Kidney (tissue), 14 donors: ENCODE data around the gene TRERF1. TPM values are rescaled to one million over a fixed set of nuclear protein-coding genes. Genes with fewer than 3 reads are reported as not detected.
A peak's percentile ranks its signal among the peaks of the same experiment; 100 is the strongest.

ENCODE experiments used
- DNase-seq, 5 donors: peaks; one replicate each; pipeline ENCODE4 v3.0.0-alpha.2; 2013 to 2020
- FAIRE-seq: peaks from 2 replicates; lab custom pipeline; 2012; peaks lifted over from hg19 to GRCh38; lab: Jason Lieb, UNC
- H3K27ac ChIP-seq, 2 donors: one replicate each; pipeline ENCODE4 v1.7.0; 2013; ENCODE audit warnings: low read depth in 2 of 2, low read length in 2 of 2, inconsistent platforms in 1 of 2
- H3K27me3 ChIP-seq: one replicate; pipeline ENCODE4 v1.7.1; 2013; ENCODE audit warnings: low read length, inconsistent platforms; ENCODE audit not compliant: control insufficient read depth, insufficient read depth
- H3K36me3 ChIP-seq, 3 donors: one replicate each; pipeline versions ENCODE4 v1.7.0 to v1.7.1; 2013; ENCODE audit warnings: low read length in 3 of 3, control low read depth in 1 of 3, inconsistent platforms in 1 of 3; ENCODE audit not compliant: insufficient read depth in 3 of 3, control insufficient read depth in 2 of 3
- H3K4me1 ChIP-seq, 3 donors: one replicate each; pipeline versions ENCODE4 v1.7.0 to v1.7.1; 2013; ENCODE audit warnings: low read length in 3 of 3, inconsistent platforms in 1 of 3, low read depth in 1 of 3; ENCODE audit not compliant: control insufficient read depth in 2 of 3, insufficient read depth in 2 of 3
- H3K4me3 ChIP-seq, 3 donors: one replicate each; pipeline versions ENCODE4 v1.7.0 to v1.8.1; 2013; ENCODE audit warnings: low read length in 3 of 3, control low read depth in 1 of 3, inconsistent platforms in 1 of 3
- H3K9ac ChIP-seq, 3 donors: one replicate each; pipeline versions ENCODE4 v1.7.0 to v1.7.1; 2013; ENCODE audit warnings: low read length in 3 of 3, control low read depth in 1 of 3, inconsistent platforms in 1 of 3
- H3K9me3 ChIP-seq, 3 donors: one replicate each; pipeline versions ENCODE4 v1.7.0 to v1.7.1; 2013; ENCODE audit warnings: low read length in 3 of 3, control low read depth in 1 of 3, inconsistent platforms in 1 of 3; ENCODE audit not compliant: control insufficient read depth in 2 of 3, insufficient read depth in 1 of 3
- CTCF ChIP-seq: IDR thresholded peaks from 3 replicates; pipeline ENCODE4 v1.5.1; 2012; ENCODE audit warnings: mild to moderate bottlenecking, moderate library complexity, borderline replicate concordance; ENCODE audit not compliant: insufficient read depth; ENCODE audit errors: extremely low read depth
- intact Hi-C: fragments of 100-400 bp; cut with DNase I; formaldehyde crosslinking; loops from one replicate; pipeline ENCODE4 v1.11.1; 2022
- polyA plus RNA-seq: library from polyadenylated mRNA; stranded (reverse); fragments of 350-450 nt; fragmentation: Illumina TruSeq; extraction: RNeasy Lipid Tissue Mini Kit (QIAGEN cat#74804); gene quantifications from one replicate; pipeline ENCODE4 v1.2.3, GENCODE V29; 2014; ENCODE audit warnings: low read depth, low replicate concordance; ENCODE audit not compliant: insufficient read depth
- total RNA-seq: library from RNA; stranded (reverse); fragmentation: NEBNext Ultra II Directional; extraction: Animal tissue kit (Norgen Biotek cat#: 25700); gene quantifications from one replicate; pipeline ENCODE4 v1.2.1, GENCODE V29; 2021
- donor health status: control.
- donor health status: control.
- donor health status: control.
- donor health status: control.
- donor health status: control.
- donor health status: DM: yes; HTN: yes; CAD: no.
- donor health status: Normal renal cell carcinoma (clear cell type).

Gene TRERF1
- total and polyA plus RNA-seq, 2 donors from 2014 or later = 1.5 to 8.4 TPM

GRCh38 chr6:42275376-42276033, 176.2 kb downstream of the TRERF1 start:
- no peak overlapping the region for H3K27ac ChIP-seq
- no peak for TF ChIP-seq CTCF
- H3K27me3 ChIP-seq = no peaks in the 10 kb centered on the region
- no peak overlapping the region for H3K4me3 ChIP-seq
- no peak overlapping the region for H3K9ac ChIP-seq
- intact Hi-C loops = no loop called here
- H3K36me3 ChIP-seq = no peaks in the 10 kb centered on the region
- H3K4me1 ChIP-seq = peaks cover 0 to 16% (median 9%) of the 10 kb centered on the region in 3 donors
- no peaks in the 10 kb centered on the region for H3K9me3 ChIP-seq
- FAIRE-seq (no peak), DNase-seq (peak in 1 of 5 donors; percentile 62)

GRCh38 chr6:42274898-42275297, 176.8 kb downstream of the TRERF1 start:
- Histone ChIP-seq H3K9ac (no peak overlapping the region), H3K36me3 (peaks cover 0 to 4% (median 0%) of the 10 kb centered on the region in 3 donors), H3K27me3 (no peaks in the 10 kb centered on the region), H3K9me3 (no peaks in the 10 kb centered on the region), H3K4me1 (peaks cover 0 to 11% (median 9%) of the 10 kb centered on the region in 3 donors), H3K4me3 (no peak overlapping the region), H3K27ac (no peak overlapping the region)
- no peak for DNase-seq
- intact Hi-C loops = no loop called here
- TF ChIP-seq CTCF = no peak
- FAIRE-seq = no peak

- Histone ChIP-seq H3K27me3 (no peaks in the 10 kb centered on the region), H3K9ac (no peak overlapping the region), H3K9me3 (no peaks in the 10 kb centered on the region), H3K36me3 (peaks cover 0 to 11% (median 0%) of the 10 kb centered on the region in 3 donors), H3K27ac (no peak overlapping the region), H3K4me3 (no peak overlapping the region), H3K4me1 (peaks cover 0 to 2% (median 0%) of the 10 kb centered on the region in 3 donors)
- intact Hi-C loops = no loop called here
- FAIRE-seq (no peak), DNase-seq (no peak)
- no peak for TF ChIP-seq CTCF
These were observed 179.6 kb downstream of the TRERF1 start for GRCh38 chr6:42271834-42272805.
